Pons (tissue), 1 donor: ENCODE results near the gene USP1.

ENCODE experiments used
- DNase-seq: peaks from one replicate; pipeline ENCODE4 v3.0.0-alpha.2; 2016; ENCODE audit warnings: low spot score

The USP1 gene

DNA sequence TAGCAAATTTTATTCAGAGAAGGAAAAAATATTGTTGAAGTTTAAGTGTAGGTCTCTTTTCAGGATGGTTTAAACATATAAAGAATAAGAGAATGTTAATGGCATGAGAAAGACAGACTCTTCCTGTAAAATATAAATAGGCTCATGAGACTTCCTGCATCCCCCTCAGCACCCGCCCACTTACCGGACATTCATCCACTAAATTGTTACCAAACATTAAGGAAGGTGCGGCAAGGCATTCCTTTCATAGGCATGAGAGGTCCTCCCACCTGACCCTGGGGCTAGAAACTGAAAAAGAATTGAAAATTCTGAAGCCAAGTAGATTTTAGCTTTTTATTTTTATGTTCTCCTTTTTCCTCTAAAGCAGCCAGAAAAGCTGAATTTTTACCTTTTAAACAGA lies 10.6 kb upstream of the USP1 start:
- no peak for DNase-seq

DNA sequence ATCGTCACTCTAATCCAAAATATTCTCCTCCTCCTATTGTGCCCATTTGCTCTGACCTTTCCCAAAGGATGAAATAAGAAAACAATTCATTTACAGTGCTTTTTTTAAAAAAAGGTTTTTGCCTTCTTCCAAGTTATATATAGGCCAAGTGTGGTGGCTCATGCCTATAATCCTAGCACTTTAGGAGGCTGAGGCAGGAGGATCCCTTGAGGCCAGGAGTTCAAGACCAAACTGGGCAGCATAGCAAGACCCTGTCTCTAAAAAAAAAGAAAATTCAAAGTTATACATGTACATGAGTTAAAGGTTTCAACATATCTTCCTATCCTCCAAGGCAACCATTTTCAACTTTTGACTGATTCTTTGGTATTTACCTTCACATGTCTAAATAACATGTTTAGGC lies 10.1 kb upstream of the USP1 start:
- DNase-seq: no peak

DNA sequence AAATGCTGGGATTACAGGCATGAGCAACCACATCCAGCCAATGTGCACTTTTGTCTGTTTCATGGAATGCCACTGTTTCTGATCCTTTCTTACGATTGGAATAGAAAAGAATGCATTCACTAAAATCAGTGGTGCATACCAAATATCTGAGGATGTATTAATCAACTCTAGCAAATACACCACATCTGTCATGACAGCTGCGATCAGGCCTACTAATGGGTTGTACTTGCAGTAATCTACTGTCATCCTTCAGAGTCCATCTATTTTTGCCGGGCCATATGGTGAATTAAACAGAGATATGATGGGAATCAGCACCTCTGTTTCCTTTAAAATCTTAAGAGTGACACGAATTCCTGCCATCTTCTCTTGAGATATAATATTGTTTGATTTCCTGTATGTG lies 8.5 kb upstream of the USP1 start:
- DNase-seq: no peak

DNA sequence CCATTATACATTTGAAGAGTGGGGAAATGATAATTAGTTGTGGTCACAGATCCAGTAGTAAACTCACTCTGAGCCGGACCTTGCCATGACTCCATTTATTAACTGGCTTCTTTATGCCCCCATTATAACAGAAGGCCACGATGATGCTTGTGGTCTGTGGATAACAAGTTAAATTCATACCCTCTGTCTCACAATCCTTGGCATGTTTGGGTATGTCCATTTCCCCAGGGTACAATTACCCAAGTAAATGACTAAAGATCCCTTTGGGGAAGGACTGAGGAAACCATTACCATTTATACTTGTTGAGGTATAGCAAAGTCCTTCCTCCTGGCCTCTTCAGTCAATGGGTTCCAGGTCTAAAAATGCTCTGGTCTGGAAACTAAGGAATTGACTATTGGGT lies 7.3 kb upstream of the USP1 start:
- DNase-seq: no peak

DNA sequence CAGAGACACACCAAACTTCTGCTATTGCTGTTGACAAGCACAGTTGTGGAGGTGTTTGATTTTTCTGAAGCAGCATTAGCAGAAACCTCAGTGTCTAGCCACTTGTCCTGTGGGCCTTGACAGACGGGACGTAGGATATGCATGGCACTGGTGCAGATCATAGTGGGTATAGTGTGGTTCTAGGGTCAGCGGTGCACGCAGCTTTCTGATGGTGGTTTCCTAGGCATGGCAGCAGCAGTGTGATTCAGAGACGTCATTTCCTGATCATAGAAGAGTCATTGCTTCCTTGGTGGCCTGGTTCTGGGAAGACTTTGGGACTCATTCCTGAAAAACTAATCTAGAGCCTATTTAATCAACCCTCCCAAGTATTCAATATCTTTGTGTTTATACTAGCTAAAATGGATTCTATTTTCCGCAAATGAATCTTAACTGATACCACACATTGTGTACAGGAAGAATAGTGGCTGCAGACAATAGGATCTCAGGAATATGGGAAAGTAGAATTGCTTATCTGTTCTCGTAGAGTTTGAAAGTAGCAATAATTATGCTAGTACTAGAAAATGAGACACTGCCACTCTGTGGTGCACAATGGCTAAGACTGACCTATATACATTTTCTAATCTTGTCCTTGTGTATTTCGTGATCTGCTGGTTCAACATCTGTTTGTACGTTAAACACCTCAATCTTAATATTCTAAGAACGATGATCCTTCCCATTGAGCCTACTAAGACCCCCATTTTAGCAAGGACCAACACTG lies 2.8 kb upstream of the USP1 start:
- DNase-seq: peak; percentile 40

DNA sequence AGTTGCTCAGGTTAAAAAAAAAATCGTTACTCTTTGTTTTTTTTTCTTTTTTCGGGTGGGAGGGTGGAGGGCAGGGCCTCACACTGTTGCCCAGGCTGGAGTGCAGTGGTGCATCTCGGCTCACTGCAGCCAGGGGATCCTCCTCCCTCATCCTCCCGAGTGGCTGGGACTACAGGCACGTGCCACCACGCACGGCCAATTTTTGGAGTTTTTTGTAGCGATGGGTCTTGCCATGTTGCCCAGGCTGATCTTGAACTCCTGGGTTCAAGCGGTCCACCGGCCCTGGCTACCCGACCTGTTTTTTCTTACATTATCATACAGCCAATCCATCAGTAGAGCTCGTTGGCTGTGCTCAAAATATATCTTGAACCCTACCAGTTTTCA lies 2.2 kb upstream of the USP1 start:
- no peak for DNase-seq

DNA sequence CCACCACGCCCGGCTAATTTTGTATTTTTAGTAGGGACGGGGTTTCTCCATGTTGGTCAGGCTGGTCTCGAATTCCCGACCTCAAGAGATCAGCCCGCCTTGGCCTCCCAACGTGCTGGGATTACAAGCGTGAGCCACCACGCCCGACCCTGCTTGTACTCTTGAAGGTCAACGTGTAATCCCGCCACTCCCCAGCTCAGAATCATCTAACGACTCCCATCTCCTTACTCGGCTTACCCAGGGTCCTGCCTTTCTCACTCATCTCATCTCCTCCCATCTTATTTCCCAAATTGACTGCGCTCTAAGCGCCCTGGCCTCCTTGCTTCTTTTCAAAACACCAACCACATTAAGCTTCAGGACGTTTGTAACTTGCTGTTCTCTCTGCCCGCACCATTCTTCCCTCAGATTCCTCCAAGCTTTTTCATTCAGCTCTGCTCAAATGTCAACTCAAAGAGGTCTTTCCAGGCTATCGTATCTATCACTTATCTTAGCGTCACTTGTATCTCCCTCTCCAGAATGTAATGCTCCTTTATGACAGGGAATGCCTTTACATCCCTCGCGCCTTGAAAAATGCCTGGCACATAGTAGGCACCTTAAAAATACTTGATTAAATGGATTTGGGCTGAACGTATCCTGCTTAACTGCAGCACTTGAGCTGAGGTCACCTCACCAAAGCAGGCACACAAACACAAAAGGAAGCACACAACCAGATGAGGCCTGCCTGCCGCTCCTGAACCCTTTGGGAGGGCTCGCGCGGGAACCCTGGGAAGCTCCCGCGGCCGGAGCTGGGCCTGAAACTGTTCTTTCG lies 1.4 kb upstream of the USP1 start:
- DNase-seq: no peak

DNA sequence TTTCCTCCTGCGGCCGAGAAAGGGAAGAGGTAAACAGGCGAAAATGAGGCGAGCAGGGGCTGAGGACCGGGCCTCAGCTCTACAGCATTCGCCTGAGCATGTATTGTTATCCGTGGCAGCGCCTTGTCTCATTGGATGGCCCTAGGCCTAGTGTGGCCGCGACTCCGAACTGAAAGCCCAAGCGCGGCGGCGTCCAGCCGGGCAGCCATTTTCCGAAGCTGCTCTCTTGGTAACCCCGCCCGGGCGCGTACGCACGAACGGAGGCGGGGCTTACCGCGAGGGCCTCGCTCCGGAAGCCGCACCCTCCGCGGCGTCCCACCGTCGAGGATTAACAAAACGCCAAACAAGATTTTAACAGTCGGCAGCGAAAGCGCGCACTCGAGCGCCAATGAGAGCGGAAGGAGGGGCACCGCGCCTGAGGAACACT lies 797 bp upstream of the USP1 start:
- DNase-seq: no peak

DNA sequence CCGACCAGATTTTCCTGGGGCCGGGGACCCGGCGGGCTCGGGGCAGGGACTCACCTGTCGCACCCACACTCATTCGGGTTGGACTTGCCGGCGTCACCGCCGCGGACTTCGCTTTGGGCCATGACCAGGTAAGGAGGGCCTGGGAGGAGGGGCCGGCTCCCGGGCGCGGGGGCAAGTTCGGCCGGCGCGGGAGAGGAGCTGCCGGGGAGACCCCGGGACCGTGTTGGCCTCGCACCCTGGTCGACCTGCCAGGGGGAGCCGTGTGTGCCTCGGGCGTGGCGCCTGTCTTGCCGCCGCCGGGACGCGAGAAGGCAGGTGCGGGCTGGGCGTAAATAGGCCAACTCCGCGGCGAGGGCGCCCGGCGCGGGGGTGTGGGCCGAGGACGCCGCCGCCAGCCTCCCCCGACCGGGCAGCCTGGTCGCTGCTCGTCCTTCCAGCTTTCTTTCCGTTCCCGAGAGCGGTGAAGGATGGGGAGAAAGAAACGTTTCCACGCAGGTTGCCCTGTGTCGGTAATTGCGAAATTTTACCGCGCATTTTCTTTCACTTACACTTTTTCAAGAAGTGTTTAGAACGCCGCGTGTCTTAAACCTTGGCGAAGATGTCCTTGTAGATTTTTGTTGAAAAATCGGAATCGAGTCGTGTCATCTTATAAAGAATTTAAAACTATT lies 558 bp downstream of the USP1 start:
- DNase-seq: peak; percentile 15

DNA sequence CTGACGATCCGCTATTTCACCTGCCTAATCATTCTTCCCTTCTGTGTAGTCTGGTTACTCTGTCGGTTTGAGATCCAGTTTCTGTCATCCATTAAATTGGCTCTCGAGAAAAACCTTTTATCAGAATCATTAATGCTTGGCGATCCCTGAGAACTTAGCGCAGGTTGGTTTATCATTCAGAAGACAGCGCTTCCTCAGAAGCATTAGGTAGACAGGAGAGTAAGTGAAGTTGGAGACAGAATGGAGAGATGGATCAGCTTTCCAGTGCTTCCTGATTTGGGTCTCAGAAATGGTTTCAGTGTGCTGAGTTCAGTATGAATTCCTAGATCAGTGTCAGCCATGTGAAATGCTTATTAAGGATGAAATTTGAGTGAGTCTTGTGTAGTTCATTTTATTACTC lies 1.3 kb downstream of the USP1 start:
- peak; percentile 37 for DNase-seq

DNA sequence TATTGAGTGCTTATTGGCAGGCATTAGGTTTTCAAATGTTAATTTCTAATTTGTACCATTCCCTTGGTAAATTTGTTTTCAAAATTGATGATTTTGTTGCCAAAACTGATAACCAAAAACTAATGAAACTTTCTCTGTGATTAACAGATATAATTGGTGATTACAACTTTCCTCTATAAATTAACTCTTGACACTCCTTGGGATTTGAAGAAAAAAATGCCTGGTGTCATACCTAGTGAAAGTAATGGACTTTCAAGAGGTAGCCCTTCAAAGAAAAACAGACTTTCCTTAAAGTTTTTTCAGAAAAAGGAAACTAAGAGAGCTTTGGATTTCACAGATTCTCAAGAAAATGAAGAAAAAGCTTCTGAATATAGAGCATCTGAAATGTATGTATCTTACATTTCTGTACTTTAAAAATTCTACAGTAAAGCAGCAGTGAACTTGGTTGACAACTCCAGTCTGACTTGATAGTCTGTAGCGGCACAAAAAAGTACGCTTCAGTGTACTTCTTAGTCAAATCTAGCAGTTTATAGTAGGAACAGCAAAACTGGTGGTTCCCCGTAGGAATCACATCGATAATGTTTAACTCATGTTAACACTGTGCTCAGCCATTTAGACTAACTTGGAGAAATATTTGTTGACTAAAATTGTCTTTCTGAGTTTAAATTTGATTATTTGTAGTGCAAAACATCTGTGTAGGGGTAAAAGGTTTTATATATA lies 3.0 kb downstream of the USP1 start:
- no peak for DNase-seq

DNA sequence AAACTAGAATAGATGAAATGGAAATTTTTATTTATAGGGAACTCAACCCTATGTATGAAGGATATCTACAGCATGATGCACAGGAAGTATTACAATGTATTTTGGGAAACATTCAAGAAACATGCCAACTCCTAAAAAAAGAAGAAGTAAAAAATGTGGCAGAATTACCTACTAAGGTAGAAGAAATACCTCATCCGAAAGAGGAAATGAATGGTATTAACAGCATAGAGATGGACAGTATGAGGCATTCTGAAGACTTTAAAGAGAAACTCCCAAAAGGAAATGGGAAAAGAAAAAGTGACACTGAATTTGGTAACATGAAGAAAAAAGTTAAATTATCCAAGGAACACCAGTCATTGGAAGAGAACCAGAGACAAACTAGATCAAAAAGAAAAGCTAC lies 7.9 kb downstream of the USP1 start:
- DNase-seq: no peak

DNA sequence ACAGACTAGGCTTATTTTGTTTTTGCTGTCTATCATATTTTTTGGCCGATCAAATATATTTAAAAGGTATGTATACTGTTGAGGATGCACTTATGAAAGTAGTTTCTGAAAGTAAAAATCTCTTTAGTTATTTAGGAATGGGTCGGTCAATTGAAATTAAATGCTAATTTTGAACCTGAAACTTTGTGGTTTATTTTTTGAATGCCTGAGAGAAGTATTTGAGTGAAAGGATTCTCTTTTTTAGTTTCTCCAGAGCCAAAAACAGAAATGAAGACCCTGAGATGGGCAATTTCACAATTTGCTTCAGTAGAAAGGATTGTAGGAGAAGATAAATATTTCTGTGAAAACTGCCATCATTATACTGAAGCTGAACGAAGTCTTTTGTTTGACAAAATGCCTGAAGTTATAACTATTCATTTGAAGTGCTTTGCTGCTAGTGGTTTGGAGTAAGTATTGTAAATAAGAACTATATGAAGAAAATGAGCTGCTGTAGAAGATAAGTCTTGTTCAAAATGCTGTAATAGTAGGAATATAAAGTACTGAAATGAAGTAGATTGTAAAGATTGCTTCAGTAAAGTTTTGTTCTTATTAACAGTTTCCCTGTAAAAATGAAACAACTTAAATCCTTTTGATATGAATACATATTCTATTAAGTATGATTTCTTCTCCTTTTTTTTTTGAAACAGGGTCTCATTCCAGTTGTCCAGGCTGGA lies 11.5 kb downstream of the USP1 start:
- DNase-seq: no peak

DNA sequence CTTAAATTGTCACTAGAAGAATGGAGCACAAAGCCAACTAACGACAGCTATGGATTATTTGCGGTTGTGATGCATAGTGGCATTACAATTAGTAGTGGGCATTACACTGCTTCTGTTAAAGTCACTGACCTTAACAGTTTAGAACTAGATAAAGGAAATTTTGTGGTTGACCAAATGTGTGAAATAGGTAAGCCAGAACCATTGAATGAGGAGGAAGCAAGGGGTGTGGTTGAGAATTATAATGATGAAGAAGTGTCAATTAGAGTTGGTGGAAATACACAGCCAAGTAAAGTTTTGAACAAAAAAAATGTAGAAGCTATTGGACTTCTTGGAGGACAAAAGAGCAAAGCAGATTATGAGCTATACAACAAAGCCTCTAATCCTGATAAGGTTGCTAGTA lies 13.5 kb downstream of the USP1 start:
- no peak for DNase-seq

DNA sequence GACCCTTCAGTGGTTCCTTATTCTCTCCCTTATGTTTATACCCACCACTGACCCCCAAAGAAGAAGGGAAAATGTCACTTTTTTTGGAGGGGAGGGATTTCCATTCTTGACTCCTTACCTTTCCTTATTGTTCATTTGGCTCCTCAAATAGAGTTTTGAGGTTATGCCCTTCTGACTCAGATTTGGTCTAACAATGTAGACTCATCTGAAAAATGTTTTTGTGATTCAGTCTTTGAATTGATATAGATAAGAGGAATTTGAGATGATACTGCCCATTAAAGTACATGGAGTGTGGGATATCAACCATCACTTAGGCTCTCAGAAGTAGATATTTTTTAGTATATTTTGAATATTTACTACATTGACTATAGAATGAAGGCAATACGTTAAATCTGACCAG lies 16.1 kb downstream of the USP1 start:
- DNase-seq: no peak

DNA sequence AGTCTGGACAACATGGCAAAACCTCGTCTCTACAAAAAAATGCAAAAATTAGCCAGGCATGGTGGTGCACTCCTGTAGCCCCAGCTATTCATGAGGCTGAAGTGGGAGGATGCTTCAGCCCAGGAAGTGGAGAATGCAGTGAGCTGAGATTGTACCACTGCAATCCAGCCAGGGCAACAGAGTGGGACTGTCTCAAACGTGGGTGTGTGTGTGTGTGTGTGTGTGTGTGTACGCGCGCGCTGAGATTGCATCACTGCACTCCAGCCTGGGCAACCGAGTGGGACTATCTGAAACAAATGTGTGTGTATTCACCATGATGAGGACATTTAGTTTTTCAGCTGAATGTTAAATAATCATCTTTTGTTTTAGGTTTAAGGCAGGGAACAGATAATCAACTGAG lies 21.1 kb downstream of the USP1 start:
- DNase-seq: no peak

DNA sequence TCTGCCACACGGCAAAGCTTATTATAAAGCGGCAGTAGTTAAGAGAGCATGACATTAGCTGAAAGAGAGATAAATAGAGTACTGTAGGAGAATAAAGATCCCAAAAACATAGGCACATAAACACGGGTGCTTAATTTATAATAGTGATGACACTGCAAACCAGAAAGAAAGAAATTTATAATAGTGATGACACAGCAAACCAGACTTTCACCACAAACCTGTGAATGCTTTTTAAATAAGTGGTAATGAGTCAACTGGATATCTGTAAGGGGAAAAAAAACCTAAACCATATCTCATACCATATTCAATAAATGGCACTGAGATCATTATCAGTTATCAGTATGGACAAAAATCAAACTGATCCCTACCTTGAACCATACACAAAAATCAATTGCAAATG lies 25.5 kb downstream of the USP1 start:
- no peak for DNase-seq

DNA sequence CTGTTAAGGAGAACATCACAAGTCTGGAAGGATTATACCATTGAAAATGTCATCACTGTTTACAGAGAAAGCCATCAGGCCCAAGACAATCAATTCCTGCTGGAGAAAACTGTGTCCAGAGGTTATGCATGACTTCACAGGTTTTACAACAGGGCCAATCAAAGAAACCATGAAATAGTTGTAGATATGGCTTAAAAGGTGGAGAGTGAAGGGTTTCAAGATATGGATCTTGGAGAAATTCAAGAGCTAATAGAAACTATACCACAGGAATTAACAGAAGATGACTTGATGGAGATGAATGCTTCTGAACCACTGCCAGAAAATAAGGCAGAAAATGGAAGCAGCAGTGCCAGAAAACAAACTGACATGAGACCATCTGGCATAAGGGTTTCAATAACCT lies 30.2 kb downstream of the USP1 start:
- no peak for DNase-seq

DNA sequence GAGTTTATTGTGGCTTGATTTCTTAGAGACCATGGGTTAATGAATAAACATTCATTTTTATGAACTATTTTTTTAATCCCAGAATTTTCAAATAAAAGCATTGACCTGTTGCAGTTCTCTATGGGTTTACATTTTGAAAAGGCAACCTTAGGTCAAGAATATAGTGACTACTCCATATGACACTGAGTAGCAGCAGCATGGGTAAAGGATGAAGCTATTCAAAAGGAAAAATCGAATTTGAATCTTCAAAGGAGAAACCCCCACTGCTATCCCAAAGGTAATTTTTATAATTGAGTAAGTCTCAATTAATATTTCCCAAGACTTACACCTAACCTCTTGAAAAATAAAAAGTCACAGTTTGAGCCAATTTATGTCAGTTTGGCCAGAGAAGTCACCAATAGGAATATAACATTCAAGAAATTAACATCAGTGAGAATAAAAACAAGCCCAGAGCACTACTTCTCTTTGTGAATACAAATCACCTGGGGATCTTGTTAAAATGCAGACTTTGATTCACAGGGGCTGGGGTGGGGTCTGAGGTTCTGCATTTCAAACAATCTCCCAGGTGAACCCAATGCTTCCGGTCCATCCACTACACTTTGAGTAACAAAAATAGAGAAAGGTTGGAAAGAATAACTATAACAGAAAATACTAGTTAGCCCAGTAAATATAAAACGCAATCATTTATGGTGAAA lies 39.8 kb downstream of the USP1 start:
- no peak for DNase-seq

DNA sequence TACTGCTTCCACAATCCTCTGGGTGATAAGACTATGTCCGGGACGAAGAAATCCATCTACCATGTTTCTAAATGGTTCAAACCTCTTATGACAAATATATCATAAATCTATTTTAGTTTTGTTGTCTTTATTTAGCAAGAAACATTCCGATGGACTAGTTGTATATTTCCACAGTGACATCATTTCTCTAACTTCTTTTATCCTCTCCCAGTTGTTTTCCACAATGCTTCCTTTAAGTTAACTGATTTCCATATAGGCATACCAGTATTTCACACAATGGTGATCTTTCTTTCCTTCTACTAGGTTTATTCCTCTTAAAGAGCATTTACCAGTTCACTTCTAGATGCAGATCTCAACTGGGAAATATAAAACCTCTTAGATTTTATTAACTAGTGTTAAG lies 44.8 kb downstream of the USP1 start:
- DNase-seq: no peak

DNA sequence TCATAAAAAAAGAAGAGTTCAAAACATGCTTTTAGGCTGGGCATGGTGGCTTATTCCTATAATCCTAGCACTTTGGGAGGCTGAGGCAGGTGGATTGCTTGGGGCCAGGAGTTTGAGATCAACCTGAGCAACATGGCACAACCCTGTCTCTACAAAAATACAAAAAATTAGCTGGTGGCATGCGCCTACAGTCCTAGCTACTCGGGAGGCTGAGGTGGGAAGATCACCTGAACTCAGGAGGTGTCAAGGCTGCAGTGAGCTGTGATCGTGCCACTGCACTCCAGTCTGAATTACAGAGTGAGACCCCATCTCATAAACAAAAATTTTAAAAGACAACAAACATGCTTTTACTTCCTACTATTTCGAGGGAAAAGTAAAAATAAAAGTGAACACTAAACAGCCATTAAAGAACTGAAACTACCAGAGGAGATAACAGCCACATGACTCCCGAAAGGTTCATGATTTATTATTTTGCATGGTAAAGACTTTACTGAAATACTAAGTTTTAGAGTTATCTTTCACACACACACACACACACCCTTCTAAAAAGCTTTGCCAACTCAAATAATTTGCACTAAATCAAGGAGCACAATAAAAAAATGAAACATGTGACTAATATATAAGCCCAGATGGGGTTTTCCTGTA lies 48.1 kb downstream of the USP1 start:
- no peak for DNase-seq
